Calu3 (cell line): Measurements from ENCODE around the gene ANO4. TPM values are rescaled to one million over a fixed set of nuclear protein-coding genes. Genes with fewer than 3 reads are reported as not detected.

Source experiments
- BruUV-seq: library from RNA; stranded (reverse); fragments of 400-500 nt; replicated peaks from 2 replicates; lab custom pipeline; 2021; lab: Mats Ljungman, UMichigan
- CTCF ChIA-PET: fragments of 300-600 bp; sonication (Branson Sonifier 250); formaldehyde crosslinking; loops from one replicate; lab custom pipeline; 2022; ENCODE audit warnings: antibody characterized with exemption; lab: Charles Lee
- DNase-seq: peaks from one replicate; pipeline ENCODE4 v3.0.0; 2022
- H3K27ac Mint-ChIP-seq: one replicate; pipeline ENCODE4 v1.8.0; 2022; ENCODE audit warnings: mixed read lengths; ENCODE audit not compliant: unreplicated experiment
- H3K27me3 Mint-ChIP-seq: one replicate; pipeline ENCODE4 v1.8.0; 2022; ENCODE audit warnings: mixed read lengths; ENCODE audit not compliant: unreplicated experiment
- H3K36me3 Mint-ChIP-seq: one replicate; pipeline ENCODE4 v1.8.0; 2022; ENCODE audit warnings: mild to moderate bottlenecking, moderate library complexity, mixed read lengths; ENCODE audit not compliant: insufficient read depth, unreplicated experiment
- H3K4me1 Mint-ChIP-seq: one replicate; pipeline ENCODE4 v1.8.0; 2022; ENCODE audit warnings: mild to moderate bottlenecking, low read depth, mixed read lengths; ENCODE audit not compliant: unreplicated experiment
- H3K4me3 Mint-ChIP-seq: one replicate; pipeline ENCODE4 v1.8.0; 2022; ENCODE audit warnings: mild to moderate bottlenecking, low read depth, moderate library complexity, mixed read lengths; ENCODE audit not compliant: unreplicated experiment
- H3K9me3 Mint-ChIP-seq: one replicate; pipeline ENCODE4 v1.8.0; 2022; ENCODE audit warnings: low read depth, mixed read lengths; ENCODE audit not compliant: unreplicated experiment
- intact Hi-C: fragments of 100-400 bp; cut with micrococcal nuclease; formaldehyde crosslinking; loops from one replicate; pipeline ENCODE4 v1.10.0; 2022; ENCODE audit not compliant: unreplicated experiment
- total RNA-seq: library from RNA; stranded (reverse); gene quantifications from 2 replicates; pipeline ENCODE4 v1.2.3, GENCODE V29; 2022
- TF ChIP-seq, protein P1 (sequence below): fragments of 200-600 bp; IDR thresholded peaks from one replicate; pipeline ENCODE4 v1.8.0; 2022; ENCODE audit warnings: antibody characterized with exemption; ENCODE audit not compliant: unreplicated experiment

The ANO4 gene
- total RNA-seq, 1 experiment from 2014 or later: 1.9 TPM

- Mint-ChIP-seq H3K4me3 (no peak overlapping the region), H3K36me3 (no peaks in the 10 kb centered on the region), H3K9me3 (no peaks in the 10 kb centered on the region), H3K27ac (no peak overlapping the region), H3K4me1 (no peaks in the 10 kb centered on the region), H3K27me3 (no peaks in the 10 kb centered on the region)
- TF ChIP-seq, protein P1, sequence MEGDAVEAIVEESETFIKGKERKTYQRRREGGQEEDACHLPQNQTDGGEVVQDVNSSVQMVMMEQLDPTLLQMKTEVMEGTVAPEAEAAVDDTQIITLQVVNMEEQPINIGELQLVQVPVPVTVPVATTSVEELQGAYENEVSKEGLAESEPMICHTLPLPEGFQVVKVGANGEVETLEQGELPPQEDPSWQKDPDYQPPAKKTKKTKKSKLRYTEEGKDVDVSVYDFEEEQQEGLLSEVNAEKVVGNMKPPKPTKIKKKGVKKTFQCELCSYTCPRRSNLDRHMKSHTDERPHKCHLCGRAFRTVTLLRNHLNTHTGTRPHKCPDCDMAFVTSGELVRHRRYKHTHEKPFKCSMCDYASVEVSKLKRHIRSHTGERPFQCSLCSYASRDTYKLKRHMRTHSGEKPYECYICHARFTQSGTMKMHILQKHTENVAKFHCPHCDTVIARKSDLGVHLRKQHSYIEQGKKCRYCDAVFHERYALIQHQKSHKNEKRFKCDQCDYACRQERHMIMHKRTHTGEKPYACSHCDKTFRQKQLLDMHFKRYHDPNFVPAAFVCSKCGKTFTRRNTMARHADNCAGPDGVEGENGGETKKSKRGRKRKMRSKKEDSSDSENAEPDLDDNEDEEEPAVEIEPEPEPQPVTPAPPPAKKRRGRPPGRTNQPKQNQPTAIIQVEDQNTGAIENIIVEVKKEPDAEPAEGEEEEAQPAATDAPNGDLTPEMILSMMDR: no peak
- CTCF ChIA-PET: no interaction called here
- BruUV-seq: no TSS peak
- no peak for DNase-seq
- intact Hi-C loops: no loop called here
Measured at GRCh38 chr12:100778967-100779590, 15.5 kb upstream of the ANO4 start.

DNA sequence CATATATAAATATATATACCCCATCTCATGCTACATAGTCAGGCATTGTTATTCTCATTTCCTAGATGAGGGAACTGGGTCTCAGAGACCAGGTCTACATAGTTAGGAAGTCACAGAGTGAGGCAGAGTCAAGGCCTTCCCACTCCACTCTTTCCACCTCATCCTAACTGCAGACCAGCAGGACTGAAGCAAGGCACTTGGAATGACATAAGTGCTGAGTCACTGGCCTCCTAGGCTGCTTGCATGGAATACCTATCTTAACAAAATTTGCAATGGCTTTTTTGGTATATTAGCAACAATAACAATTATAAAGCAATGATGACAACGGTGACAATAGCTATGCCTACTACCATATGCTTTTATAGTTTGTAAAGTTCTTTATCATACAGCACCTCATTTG, 5.4 kb upstream of the ANO4 start:
- no peak overlapping the region for H3K4me3 Mint-ChIP-seq
- H3K27me3 Mint-ChIP-seq: no peaks in the 10 kb centered on the region
- CTCF ChIA-PET: no interaction called here
- no peaks in the 10 kb centered on the region for H3K9me3 Mint-ChIP-seq
- intact Hi-C loops: no loop called here
- no peaks in the 10 kb centered on the region for H3K36me3 Mint-ChIP-seq
- TF ChIP-seq, protein P1: no peak
- no TSS peak for BruUV-seq
- no peaks in the 10 kb centered on the region for H3K4me1 Mint-ChIP-seq
- H3K27ac Mint-ChIP-seq: no peak overlapping the region
- no peak for DNase-seq

- BruUV-seq: no TSS peak
- no peaks in the 10 kb centered on the region for H3K9me3 Mint-ChIP-seq
- intact Hi-C loops: no loop called here
- H3K4me1 Mint-ChIP-seq: no peaks in the 10 kb centered on the region
- H3K27ac Mint-ChIP-seq: no peak overlapping the region
- TF ChIP-seq, protein P1: no peak
- no peak for DNase-seq
- H3K36me3 Mint-ChIP-seq: no peaks in the 10 kb centered on the region
- H3K4me3 Mint-ChIP-seq: no peak overlapping the region
- no peaks in the 10 kb centered on the region for H3K27me3 Mint-ChIP-seq
- CTCF ChIA-PET: no interaction called here
Measured at GRCh38 chr12:100789975-100790374, 4.6 kb upstream of the ANO4 start.

GRCh38 chr12:100790552-100790951, 4.0 kb upstream of the ANO4 start:
- Mint-ChIP-seq H3K36me3 (no peaks in the 10 kb centered on the region), H3K9me3 (no peaks in the 10 kb centered on the region), H3K4me3 (no peak overlapping the region), H3K27me3 (no peaks in the 10 kb centered on the region), H3K27ac (no peak overlapping the region), H3K4me1 (no peaks in the 10 kb centered on the region)
- CTCF ChIA-PET: no interaction called here
- no TSS peak for BruUV-seq
- intact Hi-C loops: no loop called here
- DNase-seq: no peak
- TF ChIP-seq, protein P1: no peak
